Kidney (tissue), 14 donors: Measurements from ENCODE around the gene PPP6R2. TPM values are rescaled to one million over a fixed set of nuclear protein-coding genes. Genes with fewer than 3 reads are reported as not detected.

Experiments
- DNase-seq, 5 donors: peaks; one replicate each; pipeline ENCODE4 v3.0.0-alpha.2; 2013 to 2020
- FAIRE-seq: peaks from 2 replicates; lab custom pipeline; 2012; peaks lifted over from hg19 to GRCh38; lab: Jason Lieb, UNC
- H3K27ac ChIP-seq, 2 donors: one replicate each; pipeline ENCODE4 v1.7.0; 2013; ENCODE audit warnings: low read depth in 2 of 2, low read length in 2 of 2, inconsistent platforms in 1 of 2
- H3K27me3 ChIP-seq: one replicate; pipeline ENCODE4 v1.7.1; 2013; ENCODE audit warnings: low read length, inconsistent platforms; ENCODE audit not compliant: control insufficient read depth, insufficient read depth
- H3K36me3 ChIP-seq, 3 donors: one replicate each; pipeline versions ENCODE4 v1.7.0 to v1.7.1; 2013; ENCODE audit warnings: low read length in 3 of 3, control low read depth in 1 of 3, inconsistent platforms in 1 of 3; ENCODE audit not compliant: insufficient read depth in 3 of 3, control insufficient read depth in 2 of 3
- H3K4me1 ChIP-seq, 3 donors: one replicate each; pipeline versions ENCODE4 v1.7.0 to v1.7.1; 2013; ENCODE audit warnings: low read length in 3 of 3, inconsistent platforms in 1 of 3, low read depth in 1 of 3; ENCODE audit not compliant: control insufficient read depth in 2 of 3, insufficient read depth in 2 of 3
- H3K4me3 ChIP-seq, 3 donors: one replicate each; pipeline versions ENCODE4 v1.7.0 to v1.8.1; 2013; ENCODE audit warnings: low read length in 3 of 3, control low read depth in 1 of 3, inconsistent platforms in 1 of 3
- H3K9ac ChIP-seq, 3 donors: one replicate each; pipeline versions ENCODE4 v1.7.0 to v1.7.1; 2013; ENCODE audit warnings: low read length in 3 of 3, control low read depth in 1 of 3, inconsistent platforms in 1 of 3
- H3K9me3 ChIP-seq, 3 donors: one replicate each; pipeline versions ENCODE4 v1.7.0 to v1.7.1; 2013; ENCODE audit warnings: low read length in 3 of 3, control low read depth in 1 of 3, inconsistent platforms in 1 of 3; ENCODE audit not compliant: control insufficient read depth in 2 of 3, insufficient read depth in 1 of 3
- CTCF ChIP-seq: IDR thresholded peaks from 3 replicates; pipeline ENCODE4 v1.5.1; 2012; ENCODE audit warnings: mild to moderate bottlenecking, moderate library complexity, borderline replicate concordance; ENCODE audit not compliant: insufficient read depth; ENCODE audit errors: extremely low read depth
- intact Hi-C: fragments of 100-400 bp; cut with DNase I; formaldehyde crosslinking; loops from one replicate; pipeline ENCODE4 v1.11.1; 2022
- polyA plus RNA-seq: library from polyadenylated mRNA; stranded (reverse); fragments of 350-450 nt; fragmentation: Illumina TruSeq; extraction: RNeasy Lipid Tissue Mini Kit (QIAGEN cat#74804); gene quantifications from one replicate; pipeline ENCODE4 v1.2.3, GENCODE V29; 2014; ENCODE audit warnings: low read depth, low replicate concordance; ENCODE audit not compliant: insufficient read depth
- total RNA-seq: library from RNA; stranded (reverse); fragmentation: NEBNext Ultra II Directional; extraction: Animal tissue kit (Norgen Biotek cat#: 25700); gene quantifications from one replicate; pipeline ENCODE4 v1.2.1, GENCODE V29; 2021
- donor health status: control.
- donor health status: control.
- donor health status: control.
- donor health status: control.
- donor health status: control.
- donor health status: DM: yes; HTN: yes; CAD: no.
- donor health status: Normal renal cell carcinoma (clear cell type).

PPP6R2 gene
- total and polyA plus RNA-seq, 2 donors from 2014 or later, result 39.4 to 53.8 TPM

DNA sequence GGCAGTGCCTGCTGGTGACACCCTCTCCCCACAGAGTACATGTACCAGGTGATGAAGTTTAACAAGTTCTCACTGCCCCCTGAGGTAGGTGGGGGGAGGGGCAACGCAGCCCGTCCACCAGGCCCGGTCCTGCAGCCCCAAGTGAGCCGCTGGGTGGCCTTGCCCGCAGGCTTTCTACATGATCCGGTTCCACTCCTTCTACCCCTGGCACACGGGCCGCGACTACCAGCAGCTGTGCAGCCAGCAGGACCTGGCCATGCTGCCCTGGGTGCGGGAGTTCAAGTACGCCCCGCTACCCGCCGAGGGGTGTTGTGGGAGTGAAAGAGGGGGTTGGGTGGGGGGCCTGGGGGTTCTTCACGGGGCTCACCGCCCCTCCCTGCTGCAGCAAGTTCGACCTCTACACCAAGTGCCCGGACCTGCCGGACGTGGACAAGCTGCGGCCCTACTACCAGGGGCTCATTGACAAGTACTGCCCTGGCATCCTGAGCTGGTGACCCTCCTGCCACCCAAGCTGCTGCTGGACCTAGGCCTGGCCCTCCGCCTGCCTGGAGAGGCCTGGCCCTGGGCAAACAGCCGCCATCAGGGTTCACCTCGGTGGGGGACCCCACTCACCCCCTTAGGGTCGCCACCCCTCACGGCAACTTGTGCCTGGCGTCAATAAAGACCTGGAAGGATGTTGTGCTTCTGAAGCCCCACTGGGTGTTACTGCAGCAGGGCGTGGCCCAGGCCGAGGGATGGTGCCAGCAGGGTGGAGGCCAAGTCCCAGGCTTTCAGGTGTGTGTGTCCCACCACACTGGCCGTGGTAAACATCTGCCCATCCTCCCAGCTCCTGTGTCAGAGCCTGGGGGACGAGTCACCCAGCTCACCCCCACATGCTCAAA lies 146.5 kb downstream of the PPP6R2 start:
- Histone ChIP-seq H3K27ac (no peak overlapping the region), H3K4me1 (peaks cover 0 to 11% (median 0%) of the 10 kb centered on the region in 3 donors), H3K9ac (no peak overlapping the region), H3K9me3 (no peaks in the 10 kb centered on the region), H3K36me3 (peaks cover 0 to 4% (median 0%) of the 10 kb centered on the region in 3 donors), H3K4me3 (peak overlapping the region in 1 of 3 donors; percentile 56), H3K27me3 (no peaks in the 10 kb centered on the region)
- FAIRE-seq, result no peak
- DNase-seq, result peak in 1 of 5 donors; percentile 66
- TF ChIP-seq CTCF, result no peak
- intact Hi-C loops, result no loop called here

GRCh38 chr22:50490531-50491308 lies 147.6 kb downstream of the PPP6R2 start:
- intact Hi-C loops, result no loop called here
- Histone ChIP-seq H3K4me1 (peaks cover 0 to 7% (median 0%) of the 10 kb centered on the region in 3 donors), H3K4me3 (no peak overlapping the region), H3K27me3 (no peaks in the 10 kb centered on the region), H3K9ac (no peak overlapping the region), H3K36me3 (peaks cover 0 to 4% (median 0%) of the 10 kb centered on the region in 3 donors), H3K27ac (no peak overlapping the region), H3K9me3 (no peaks in the 10 kb centered on the region)
- FAIRE-seq (no peak), DNase-seq (peak in 4 of 5 donors; percentile 66 to 73 (median 70))
- TF ChIP-seq CTCF, result no peak

Other genes with a start within 250 kb of the PPP6R2 start
- 1.0 TPM for gene PANX2, start 172.6 kb upstream of the PPP6R2 start, total RNA-seq
- 4.3 TPM for gene PANX2, start 172.6 kb upstream of the PPP6R2 start, polyA plus RNA-seq
- gene TRABD, start 157.4 kb upstream of the PPP6R2 start, total RNA-seq, result 56.3 TPM
- 34.2 TPM for gene TRABD, start 157.4 kb upstream of the PPP6R2 start, polyA plus RNA-seq
- 19.7 TPM for gene SELENOO, start 142.3 kb upstream of the PPP6R2 start, total RNA-seq
- gene SELENOO, start 142.3 kb upstream of the PPP6R2 start, polyA plus RNA-seq, result 42.8 TPM
- 52.0 TPM for gene TUBGCP6, start 98.3 kb upstream of the PPP6R2 start, total RNA-seq
- gene TUBGCP6, start 98.3 kb upstream of the PPP6R2 start, polyA plus RNA-seq, result 19.2 TPM
- 43.8 TPM for gene HDAC10, start 92.1 kb upstream of the PPP6R2 start, total RNA-seq
- gene HDAC10, start 92.1 kb upstream of the PPP6R2 start, polyA plus RNA-seq, result 20.4 TPM
- 15.9 TPM for gene MAPK12, start 81.6 kb upstream of the PPP6R2 start, total RNA-seq
- 13.4 TPM for gene MAPK12, start 81.6 kb upstream of the PPP6R2 start, polyA plus RNA-seq
- gene MAPK11, start 72.9 kb upstream of the PPP6R2 start, total RNA-seq, result 18.3 TPM
- 11.4 TPM for gene MAPK11, start 72.9 kb upstream of the PPP6R2 start, polyA plus RNA-seq
- 383 TPM for gene PLXNB2, start 35.7 kb upstream of the PPP6R2 start, total RNA-seq
- 128 TPM for gene PLXNB2, start 35.7 kb upstream of the PPP6R2 start, polyA plus RNA-seq
- 16.7 TPM for gene DENND6B, start 16.3 kb upstream of the PPP6R2 start, total RNA-seq
- 14.5 TPM for gene DENND6B, start 16.3 kb upstream of the PPP6R2 start, polyA plus RNA-seq
- gene SBF1, start 131.7 kb downstream of the PPP6R2 start, total RNA-seq, result 73.9 TPM
- 18.1 TPM for gene SBF1, start 131.7 kb downstream of the PPP6R2 start, polyA plus RNA-seq
- 8.0 TPM for gene ADM2, start 138.2 kb downstream of the PPP6R2 start, total RNA-seq
- gene ADM2, start 138.2 kb downstream of the PPP6R2 start, polyA plus RNA-seq, result 10.6 TPM
- gene MIOX, start 143.5 kb downstream of the PPP6R2 start, total RNA-seq, result 3.5 TPM
- 455 TPM for gene MIOX, start 143.5 kb downstream of the PPP6R2 start, polyA plus RNA-seq
- 77.9 TPM for gene LMF2, start 164.4 kb downstream of the PPP6R2 start, total RNA-seq
- 41.7 TPM for gene LMF2, start 164.4 kb downstream of the PPP6R2 start, polyA plus RNA-seq
- gene NCAPH2, start 164.9 kb downstream of the PPP6R2 start, total RNA-seq, result 41.5 TPM
- 31.4 TPM for gene NCAPH2, start 164.9 kb downstream of the PPP6R2 start, polyA plus RNA-seq
- gene SCO2, start 182.3 kb downstream of the PPP6R2 start, total RNA-seq, result 4.1 TPM
- 1.1 TPM for gene SCO2, start 182.3 kb downstream of the PPP6R2 start, polyA plus RNA-seq
- gene TYMP, start 186.7 kb downstream of the PPP6R2 start, total RNA-seq, result 163 TPM
- gene TYMP, start 186.7 kb downstream of the PPP6R2 start, polyA plus RNA-seq, result 22.2 TPM
- gene KLHDC7B, start 202.6 kb downstream of the PPP6R2 start, total RNA-seq, result 16.1 TPM
- gene KLHDC7B, start 202.6 kb downstream of the PPP6R2 start, polyA plus RNA-seq, result 1.4 TPM
- not detected for gene SYCE3, start 219.6 kb downstream of the PPP6R2 start, total RNA-seq
- 4.6 TPM for gene SYCE3, start 219.6 kb downstream of the PPP6R2 start, polyA plus RNA-seq
- gene CPT1B, start 235.1 kb downstream of the PPP6R2 start, total RNA-seq, result 34.3 TPM
- gene CPT1B, start 235.1 kb downstream of the PPP6R2 start, polyA plus RNA-seq, result 20.6 TPM
- gene CHKB, start 239.5 kb downstream of the PPP6R2 start, total RNA-seq, result 91.7 TPM
- gene CHKB, start 239.5 kb downstream of the PPP6R2 start, polyA plus RNA-seq, result 73.0 TPM